Amygdala (tissue), 56 donors: ENCODE data around the gene DENND2A.
"Not testable (repeated sequence)": the region's sequence is repeated elsewhere in the genome, so short reads cannot be mapped to it uniquely, and the experiment has no call there.

ENCODE experiments used
- DNase-seq, 56 donors: peaks; one replicate each; lab custom pipeline; 2025; lab: John Stamatoyannopoulos, UW

Gene DENND2A

DNA sequence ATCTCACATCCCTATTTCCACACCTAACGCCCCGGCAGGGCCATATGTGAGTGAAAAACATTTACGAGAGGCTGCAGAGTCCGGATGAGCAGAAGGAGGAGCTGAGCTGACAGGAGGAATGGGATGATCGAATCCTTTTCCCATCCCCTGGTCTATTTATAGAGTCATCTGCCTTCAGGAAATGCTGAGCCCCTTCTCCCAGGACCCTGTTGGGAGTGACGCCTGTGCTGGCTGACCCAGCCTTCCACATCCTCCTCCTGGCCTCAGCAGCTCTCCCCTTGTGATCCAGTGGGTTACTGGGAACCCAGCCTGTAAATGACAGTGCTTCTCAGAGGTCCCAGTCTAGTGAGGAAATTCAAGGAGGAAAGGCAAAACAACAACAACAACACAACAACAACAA is 16.6 kb downstream of the DENND2A start:
- no peak for DNase-seq

DNA sequence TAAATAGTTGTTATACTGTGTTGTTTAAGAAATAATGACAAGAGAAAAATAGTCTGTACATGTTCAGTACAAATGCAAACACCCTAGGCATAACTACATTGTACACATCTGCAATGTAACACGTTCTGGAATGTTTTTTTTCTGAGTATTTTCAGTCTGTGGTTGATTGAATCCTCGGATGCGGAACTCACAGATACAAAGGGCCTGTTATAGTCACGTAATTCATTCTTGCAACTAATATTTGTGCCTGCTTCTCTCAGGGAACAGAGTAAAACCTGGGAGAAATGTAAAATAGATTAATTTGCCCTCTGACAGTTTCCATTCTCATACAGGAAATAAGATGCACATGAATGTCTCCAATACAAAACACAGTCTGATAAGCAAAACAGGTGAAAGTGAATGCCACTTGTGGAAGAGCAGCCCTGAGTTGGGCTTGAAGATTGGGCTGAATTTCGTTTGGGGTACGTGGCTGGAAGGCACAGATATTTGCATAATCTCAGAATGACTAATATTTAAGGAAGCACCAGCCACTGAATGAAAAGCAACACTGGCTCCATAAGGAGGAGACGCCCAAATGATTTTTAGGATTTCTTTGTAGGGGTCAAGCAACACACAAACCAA is 19.1 kb downstream of the DENND2A start:
- DNase-seq = no peak

DNA sequence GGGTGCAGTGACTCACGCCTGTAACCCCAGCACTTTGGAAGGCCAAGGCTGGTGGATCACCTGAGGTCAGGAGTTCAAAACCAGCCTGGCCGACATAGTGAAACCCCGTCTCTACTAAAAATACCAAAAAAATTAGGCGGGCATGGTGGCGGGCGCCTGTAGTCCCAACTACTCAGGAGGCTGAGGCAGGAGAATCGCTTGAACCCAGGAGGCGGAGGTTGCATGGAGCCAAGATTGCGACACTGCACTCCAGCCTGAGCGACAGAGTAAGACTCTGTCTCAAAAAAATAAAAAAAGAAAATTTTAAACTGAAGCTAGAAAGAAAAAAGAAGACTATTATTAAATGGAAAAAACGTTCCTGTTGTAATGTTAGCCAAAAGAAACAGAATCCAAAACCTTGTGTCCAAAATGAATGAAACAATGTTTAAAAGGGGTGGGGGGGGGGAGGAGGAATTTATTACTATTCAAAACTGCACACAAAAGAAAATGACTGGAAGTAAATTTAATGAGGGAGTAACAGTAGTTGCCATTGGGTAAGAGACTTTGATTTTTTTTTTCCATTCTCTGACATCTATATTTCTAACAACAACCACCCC is 20.6 kb downstream of the DENND2A start:
- DNase-seq = not testable (repeated sequence)

DNA sequence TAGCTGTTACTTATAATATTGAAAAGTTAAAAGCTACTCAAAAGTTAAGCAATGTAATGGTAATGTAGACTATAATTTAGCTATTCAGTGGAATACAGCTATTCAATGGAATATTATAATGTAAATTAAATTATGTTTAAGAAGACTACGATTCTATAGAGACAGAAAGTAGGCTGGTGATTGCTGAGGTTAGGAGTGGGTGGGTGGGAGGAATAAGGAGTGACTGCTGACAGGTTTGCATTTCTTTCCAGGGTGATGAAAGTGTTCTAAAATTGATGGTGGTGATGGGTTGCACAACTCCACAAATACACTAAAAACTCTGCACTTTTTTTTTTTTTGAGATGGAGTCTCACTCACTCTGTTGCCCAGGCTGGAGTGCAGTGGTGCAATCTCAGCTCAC is 21.4 kb downstream of the DENND2A start:
- no peak for DNase-seq

DNA sequence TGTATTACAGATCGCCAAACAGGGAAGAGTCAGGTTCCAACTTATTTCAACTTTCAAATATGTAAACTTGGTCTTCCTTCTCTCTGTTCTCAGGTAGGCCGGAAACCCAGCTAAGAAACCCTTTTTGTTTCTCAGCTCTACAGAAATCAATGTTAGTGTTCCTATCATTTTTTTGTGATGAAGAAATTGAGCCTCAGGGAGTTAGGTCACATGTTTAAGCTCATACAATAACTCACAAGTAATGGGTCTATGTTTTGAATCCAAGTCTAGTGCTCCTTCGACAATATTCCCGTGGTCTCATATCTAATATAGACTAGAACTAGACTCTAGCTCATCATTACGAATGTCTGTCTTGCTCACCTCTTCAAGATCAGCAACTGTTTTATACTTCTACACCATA is 22.3 kb downstream of the DENND2A start:
- DNase-seq = no peak

DNA sequence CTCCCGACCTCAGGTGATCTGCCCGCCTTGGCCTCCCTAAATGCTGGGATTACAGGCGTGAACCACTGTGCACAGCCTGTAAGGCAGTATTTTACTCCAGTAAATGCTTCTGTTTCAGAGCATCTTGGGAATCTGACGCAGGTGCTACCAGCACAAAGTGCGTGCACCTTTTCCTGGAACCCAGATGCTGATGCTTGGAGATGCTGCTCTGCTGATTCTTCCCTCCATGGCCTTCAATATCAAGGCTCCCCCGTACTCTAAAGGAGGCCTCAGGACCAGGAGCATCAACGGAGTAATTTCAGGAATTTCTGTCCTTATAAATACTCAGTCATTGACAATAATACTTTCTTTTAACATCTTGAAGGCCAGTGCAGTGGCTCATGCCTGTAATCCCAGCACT is 23.5 kb downstream of the DENND2A start:
- no peak for DNase-seq

DNA sequence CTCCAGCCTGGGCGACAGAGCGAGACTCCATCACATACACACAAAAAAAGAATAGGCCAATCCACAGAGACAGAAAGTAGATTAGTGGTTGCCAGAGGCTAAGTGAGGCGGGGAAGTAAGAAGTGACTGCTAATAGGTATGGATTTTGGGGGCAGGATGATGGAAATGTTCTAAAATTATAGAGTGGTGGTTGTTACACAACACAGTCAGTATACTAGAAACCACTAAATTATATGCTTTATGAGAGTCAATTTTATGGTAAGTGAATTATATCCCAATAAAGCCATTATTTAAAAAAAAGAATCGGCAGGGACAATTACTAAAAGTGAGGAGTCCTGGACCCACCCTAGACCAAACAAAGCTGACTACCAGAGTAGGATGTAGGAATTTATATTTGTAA is 24.3 kb downstream of the DENND2A start:
- DNase-seq = no peak

DNA sequence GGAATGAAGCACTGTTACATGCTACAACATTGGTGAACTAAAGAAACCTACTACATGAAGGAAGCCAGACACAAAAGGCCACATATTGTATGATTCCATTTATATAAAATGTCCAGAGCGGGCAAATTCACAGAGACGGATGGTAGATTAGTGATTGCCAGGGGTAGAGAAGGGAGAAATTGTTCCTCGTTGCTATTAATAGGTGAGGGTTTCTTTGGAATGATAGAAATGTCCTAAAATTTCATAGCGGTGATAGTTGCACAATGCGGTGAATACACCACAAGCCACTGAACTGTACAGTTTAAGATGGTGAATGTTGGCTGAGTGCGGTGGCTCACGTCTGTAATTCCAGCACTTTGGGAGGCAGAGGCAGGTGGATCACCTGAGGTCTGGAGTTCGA is 29.0 kb downstream of the DENND2A start:
- no peak for DNase-seq

DNA sequence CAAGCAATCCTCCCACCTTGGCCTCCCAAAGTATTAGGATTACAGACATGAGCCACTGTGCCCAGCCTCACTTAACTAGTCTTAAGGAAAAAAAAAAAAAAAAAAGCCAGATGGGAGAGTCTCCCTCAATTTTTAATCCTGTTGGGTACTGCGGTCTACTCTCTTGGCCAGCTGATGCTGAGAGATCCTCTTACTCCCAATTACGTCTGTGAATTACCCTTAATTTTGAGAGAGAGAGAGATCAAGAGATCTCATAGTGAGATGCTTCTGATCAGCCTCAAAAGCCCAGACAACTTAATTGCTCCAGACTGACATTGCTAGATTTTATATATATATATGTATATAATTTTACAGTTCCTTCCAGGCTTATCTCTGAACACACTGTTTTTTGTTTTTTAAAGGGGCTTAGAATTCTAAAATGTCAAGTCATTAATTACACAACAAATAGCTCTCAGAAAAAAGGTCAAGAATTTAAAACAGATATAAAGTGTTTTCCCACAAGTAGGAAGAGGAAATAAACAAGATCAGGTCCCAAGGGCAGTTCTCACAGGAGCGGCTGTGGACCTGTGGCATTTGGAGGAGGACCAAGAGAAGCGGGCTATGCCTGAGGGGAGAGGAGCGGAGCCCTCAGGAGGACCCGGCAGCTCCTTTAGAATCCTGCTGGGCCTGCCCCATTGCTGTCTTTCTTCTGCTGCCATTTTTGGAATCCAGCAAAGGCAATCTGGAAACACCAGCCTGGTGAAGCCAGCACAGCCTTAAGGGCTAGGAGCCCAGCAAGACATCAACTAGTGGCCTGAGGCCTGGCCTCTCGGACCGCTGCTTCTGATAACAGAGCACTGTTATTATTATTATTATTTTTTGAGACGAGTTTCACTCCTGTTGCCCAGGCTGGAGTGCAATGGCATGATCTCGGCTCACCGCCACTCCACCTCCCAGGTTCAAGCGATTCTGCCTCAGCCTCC is 30.1 kb downstream of the DENND2A start:
- no peak for DNase-seq

DNA sequence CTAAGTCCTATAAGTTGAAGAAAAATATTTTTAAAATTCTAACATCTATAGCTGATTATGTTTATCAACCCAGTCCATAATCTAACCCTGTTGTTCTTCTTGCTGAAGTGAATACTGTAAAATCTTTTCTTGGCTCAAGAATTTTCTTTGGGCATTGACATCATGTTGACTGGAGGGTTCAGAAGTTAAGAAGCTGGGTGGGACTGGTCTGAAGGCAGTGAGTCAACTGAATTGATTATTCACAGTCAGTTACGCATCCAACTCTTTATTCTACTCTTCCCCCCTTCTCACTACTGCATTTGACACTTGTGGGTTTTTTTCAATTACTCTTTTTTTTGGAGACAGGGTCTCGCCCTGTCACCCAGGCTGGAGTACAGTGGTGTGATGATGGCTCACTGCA is 31.0 kb downstream of the DENND2A start:
- no peak for DNase-seq

DNA sequence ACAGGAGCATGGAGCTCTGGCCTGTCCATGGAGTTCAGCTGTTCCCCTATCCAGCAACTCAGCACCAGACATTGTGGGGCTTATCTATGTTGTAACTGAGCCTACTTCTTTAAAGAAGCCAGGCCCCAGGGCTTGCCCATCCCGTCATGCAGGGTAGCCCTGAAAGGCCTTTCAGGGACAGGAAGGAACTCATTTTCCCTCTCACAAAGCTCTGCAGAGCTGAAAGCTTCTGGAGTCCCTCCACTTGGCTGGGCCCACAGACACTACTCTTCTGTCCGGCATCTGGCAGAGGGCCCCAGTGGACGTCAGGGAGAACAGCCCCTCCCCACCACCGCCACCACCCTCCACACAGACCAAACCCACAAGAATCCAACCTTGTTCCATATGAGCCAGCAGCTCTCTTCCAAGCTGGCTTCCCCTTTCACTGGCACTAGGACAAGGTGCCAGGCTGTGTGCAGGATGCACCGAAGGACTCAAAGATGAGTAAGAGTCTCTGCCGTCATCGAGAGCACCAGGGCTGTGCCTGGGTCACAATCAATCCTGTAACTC is 33.1 kb downstream of the DENND2A start:
- DNase-seq = peak in 54 of 56 donors; percentile 8 to 92 (median 76)

DNA sequence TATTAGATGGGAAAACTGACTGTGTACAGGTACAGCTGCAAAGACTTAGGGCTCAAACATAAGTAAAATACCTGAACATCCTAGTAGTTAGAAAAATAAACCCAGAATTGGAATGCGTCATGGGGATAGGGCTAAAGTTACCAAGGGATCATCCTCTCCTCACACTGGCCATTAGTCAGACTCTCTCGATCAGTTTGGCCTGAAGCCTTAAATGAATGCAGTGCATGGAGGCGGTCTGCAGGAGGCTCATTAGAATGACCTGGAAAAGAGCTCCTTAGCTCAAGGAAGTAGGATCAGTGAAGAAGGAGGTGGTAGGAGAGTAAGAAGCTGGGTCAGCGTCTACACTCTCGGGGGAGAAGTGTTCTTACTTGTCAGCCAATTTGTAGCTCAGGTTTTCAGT is 35.3 kb downstream of the DENND2A start:
- DNase-seq = no peak

DNA sequence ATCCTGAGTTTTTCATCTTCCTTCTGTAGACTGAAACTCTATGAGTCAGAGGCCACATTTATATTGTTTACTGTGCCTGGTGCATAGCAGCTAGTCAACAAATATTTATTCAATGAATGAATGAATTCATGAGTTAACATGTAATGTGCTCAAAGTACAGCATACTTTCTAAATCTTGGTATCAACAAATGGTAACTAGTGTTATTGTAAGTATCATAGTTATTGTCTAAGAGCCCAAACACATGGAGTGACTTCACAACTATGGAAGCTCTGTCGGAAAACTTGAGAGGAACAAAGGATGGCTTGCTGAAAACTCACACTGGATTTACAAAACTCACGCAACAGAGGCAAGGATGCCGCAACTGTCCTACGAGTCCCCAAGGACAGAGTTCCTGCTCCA is 35.9 kb downstream of the DENND2A start:
- no peak for DNase-seq

DNA sequence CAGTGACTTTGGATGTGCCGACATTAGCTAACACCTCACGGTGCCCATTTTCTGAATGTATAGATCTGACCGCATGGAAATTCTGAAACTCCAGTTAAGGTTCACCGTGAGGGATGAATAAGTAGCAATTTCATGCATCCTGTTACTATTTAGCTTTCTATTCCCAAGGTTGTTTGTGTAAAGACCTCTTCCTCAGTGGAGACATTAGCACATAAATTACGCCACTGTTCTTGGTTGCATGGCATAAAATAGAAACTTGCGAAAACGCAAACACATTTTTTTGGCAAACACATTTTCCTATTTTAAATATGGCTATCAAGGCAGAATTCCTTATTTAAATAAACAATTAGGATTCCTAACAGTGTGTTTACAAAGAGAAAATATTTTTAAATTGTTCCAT is 36.5 kb downstream of the DENND2A start:
- DNase-seq = no peak

DNA sequence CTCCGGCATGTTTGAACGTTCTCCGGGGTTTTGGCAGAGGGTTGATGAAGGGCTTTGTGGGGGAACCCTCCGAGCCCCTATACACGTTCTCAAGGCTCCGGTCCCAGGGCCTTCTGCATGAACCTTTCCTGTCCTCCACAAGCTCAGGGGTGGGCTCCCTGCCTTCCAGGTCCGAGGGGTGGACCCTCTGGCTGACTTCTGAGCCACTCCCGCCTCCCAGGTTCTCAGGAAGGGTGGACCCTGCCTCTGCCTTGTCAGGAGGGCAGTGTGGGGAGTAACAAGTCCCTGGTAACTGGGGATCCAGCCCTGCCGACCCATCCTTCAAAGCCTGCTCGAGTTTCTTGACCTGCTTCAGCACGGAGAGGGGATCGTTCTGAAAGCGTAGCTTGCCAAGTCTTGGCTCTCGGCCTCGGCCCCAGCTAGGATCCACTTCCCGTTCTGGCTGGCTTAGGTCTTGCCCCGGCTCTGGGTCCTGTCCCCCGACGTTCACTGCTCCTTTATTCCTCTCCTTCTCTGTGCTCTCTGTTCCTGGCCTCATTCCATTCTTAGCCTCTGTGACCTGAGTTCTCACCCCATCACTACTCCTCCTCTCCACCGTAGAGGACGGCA is 38.9 kb downstream of the DENND2A start:
- no peak for DNase-seq

DNA sequence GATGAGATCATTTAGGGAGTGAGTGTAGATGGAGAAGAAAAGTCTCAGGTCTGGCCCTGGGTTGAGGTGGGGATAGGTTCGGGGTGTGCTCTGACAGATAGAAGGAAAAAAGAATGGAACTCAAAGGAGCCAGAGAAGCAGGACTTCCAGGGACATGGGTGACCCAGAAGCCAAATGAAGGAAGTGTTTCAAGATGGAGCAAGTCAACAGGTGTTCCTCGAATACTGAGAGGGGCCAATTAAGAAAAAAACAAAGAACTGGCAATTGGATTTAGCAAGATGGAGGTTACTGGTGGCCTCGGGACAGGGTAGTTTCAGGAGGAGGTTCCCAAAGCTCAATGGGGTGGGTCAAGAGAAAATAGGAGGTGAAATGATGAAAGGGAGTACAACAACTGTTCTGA is 40.3 kb downstream of the DENND2A start:
- DNase-seq = no peak

DNA sequence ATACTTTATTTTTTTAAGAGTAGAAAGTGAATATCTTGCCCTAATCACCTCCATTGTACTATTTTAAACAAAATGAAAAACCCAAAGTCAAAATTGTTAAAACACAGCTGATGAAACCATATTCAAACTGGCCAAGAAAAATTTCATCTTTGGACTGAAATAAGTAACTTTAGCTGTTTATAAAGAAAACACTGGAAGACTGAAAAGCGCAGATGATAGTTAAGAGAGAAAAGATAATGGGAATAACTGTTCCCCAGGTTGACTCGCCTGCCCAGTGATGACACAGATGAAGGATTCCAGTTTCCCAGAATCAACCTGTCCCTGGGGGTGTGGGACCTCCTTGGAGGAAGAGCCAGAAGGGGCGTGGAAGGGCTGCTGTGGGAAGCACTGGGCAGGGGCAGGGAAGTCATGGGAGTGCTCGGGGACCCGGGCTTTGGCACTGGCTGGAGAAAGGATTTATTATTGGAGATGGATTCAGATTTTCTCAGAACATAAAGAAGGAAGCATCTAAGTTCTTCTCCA is 43.1 kb downstream of the DENND2A start:
- no peak for DNase-seq

DNA sequence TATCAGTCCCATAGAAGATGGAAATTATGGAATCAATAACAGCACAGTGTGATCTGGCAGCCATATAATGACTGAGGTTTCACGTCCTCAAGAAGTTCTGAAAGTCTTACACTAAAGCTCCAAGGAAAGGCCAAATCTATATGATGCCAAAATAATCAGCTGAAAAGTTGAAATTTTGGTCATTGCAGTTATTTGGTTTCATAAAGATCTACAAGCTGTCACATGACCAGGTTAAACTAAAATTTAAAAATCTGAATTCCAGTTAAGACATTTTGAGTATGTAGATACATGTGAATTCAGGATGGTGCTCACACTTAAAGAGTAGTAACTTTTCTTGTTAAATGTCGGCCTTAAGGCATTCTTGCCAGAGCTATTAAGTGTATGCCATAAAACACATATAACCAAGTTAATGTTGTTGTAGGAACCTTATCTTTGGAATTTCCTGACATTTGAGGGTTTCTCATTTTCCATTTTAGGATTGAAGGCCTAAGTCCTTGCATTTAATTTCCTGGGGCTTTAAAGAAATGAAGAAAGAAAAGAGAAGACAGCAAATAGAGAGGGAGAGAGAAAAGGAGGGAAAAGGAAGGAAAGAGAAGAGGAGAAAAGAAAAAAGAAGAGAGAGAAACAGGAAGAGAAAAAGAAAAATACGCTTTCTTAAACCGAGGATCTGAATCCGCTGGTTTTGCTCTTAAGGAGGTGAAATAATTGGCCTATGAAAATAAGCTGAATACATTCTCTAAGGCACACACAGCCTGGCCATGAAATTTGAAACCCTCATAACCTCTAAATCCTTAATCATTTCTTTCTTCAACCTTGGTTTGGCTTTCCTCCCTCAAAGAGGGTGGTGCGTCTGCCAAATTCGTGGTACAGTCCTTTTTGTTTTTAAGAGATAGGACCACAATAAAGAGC is 43.8 kb downstream of the DENND2A start:
- DNase-seq = no peak

DNA sequence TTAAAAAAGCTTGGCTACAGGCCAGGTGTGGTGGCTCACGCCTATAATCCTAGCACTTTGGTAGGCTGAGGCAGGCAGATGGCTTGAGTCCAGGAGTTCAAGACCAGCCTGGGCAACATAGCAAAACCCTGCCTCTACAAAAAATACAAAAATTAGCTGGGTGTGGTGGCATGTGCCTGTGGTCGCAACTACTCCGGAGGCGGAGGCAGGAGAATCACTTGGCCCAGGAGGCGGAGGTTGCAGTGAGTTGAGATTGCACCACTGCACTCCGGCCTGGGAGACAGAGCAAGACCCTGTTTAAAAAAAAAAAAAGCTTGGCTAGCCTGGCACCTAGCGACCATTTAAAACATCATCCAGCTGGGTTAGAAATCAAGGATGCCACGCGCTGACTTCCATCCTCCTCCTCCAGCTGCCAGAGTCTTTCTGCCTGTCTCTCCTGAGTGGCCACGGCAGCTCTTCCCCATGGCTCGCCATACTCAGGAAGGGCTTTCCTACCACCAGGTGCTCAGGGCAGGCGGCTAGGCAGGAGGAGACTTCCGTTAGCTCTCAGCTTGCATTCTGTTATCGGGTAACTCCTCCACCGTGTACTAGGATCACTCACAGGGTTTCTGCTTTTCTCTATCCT is 45.0 kb downstream of the DENND2A start:
- no peak for DNase-seq
